Panc1 (cell line): Measurements from ENCODE around the gene CLMP. TPM values are rescaled to one million over a fixed set of nuclear protein-coding genes. Genes with fewer than 3 reads are reported as not detected.
"Not testable (repeated sequence)": the region's sequence is repeated elsewhere in the genome, so short reads cannot be mapped to it uniquely, and the experiment has no call there.

Source experiments
- ATAC-seq: fragments of 200-7000 bp; cut with Tn5 transposase; 2 replicates; pipeline ENCODE4 v1.9.1; 2020; ENCODE audit warnings: mild to moderate bottlenecking, moderate library complexity
- BruUV-seq: library from RNA; stranded (reverse); fragments of 400-500 nt; replicated peaks from 2 replicates; lab custom pipeline; 2021; lab: Mats Ljungman, UMichigan
- CTCF ChIA-PET: fragments of 300-600 bp; sonication (Branson Sonifier 250); formaldehyde crosslinking; loops from one replicate; lab custom pipeline; 2022; ENCODE audit warnings: antibody characterized with exemption; lab: Charles Lee
- POLR2A ChIA-PET: fragments of 300-600 bp; sonication (Branson Sonifier 250); formaldehyde crosslinking; loops from one replicate; lab custom pipeline; 2022; ENCODE audit warnings: antibody characterized with exemption; lab: Charles Lee
- DNase-seq: peaks from one replicate; pipeline ENCODE4 v3.0.0-alpha.2; 2010; ENCODE audit warnings: low read depth, low spot score
- H3K27ac ChIP-seq: 2 replicates; pipeline ENCODE4 v1.5.1; 2011; ENCODE audit warnings: mild to moderate bottlenecking, low read length, inconsistent platforms
- H3K27me3 ChIP-seq: fragments of 200-500 bp; sonication (Bioruptor generic); 2 replicates; pipeline ENCODE4 v1.6.0; 2014; ENCODE audit warnings: low read length, inconsistent platforms; ENCODE audit not compliant: control insufficient read depth, insufficient read depth
- H3K36me3 ChIP-seq: fragments of 200-500 bp; sonication (Bioruptor generic); 2 replicates; pipeline ENCODE4 v1.5.1; 2014; ENCODE audit warnings: inconsistent platforms, mild to moderate bottlenecking, low read length, moderate library complexity; ENCODE audit not compliant: control insufficient read depth, insufficient read depth
- H3K4me1 ChIP-seq: 2 replicates; pipeline ENCODE4 v1.5.1; 2011; ENCODE audit warnings: inconsistent platforms, mild to moderate bottlenecking, low read length, moderate library complexity; ENCODE audit not compliant: control insufficient read depth, insufficient read depth
- H3K4me3 ChIP-seq, 2 experiments: 2 replicates each; pipeline ENCODE4 v1.5.1; 2011 to 2012; ENCODE audit warnings: low read depth in 2 of 2, low read length in 2 of 2, mild to moderate bottlenecking in 2 of 2, inconsistent platforms in 1 of 2, moderate library complexity in 1 of 2
- H3K9me3 ChIP-seq: fragments of 200-500 bp; sonication (Bioruptor generic); 2 replicates; pipeline ENCODE4 v1.5.1; 2014; ENCODE audit warnings: low read depth, mild to moderate bottlenecking, inconsistent platforms, low read length, moderate library complexity; ENCODE audit not compliant: control insufficient read depth, insufficient read depth
- CTCF ChIP-seq: fragments of 450-650 bp; IDR thresholded peaks from 2 replicates; pipeline ENCODE4 v1.5.1; 2017; ENCODE audit warnings: mild to moderate bottlenecking
- POLR2AphosphoS5 ChIP-seq: IDR thresholded peaks from 2 replicates; pipeline ENCODE4 v1.6.1; 2012; ENCODE audit warnings: mild to moderate bottlenecking, low read depth, low read length, moderate library complexity
- REST ChIP-seq, 2 experiments: IDR thresholded peaks; 2 replicates each; pipeline ENCODE4 v1.6.1; 2011 to 2012; ENCODE audit warnings: low read depth in 2 of 2, control low read depth in 1 of 2, low read length in 1 of 2, mild to moderate bottlenecking in 1 of 2, moderate library complexity in 1 of 2; ENCODE audit not compliant: insufficient read depth in 1 of 2
- SIN3A ChIP-seq: IDR thresholded peaks from 2 replicates; pipeline ENCODE4 v1.6.1; 2012; ENCODE audit warnings: low read depth, mild to moderate bottlenecking, low read length, moderate library complexity, borderline replicate concordance; ENCODE audit not compliant: insufficient read depth
- TCF7L2 ChIP-seq: IDR thresholded peaks from 2 replicates; pipeline ENCODE4 v1.6.1; 2011; ENCODE audit warnings: mild to moderate bottlenecking, low read depth, low read length, inconsistent platforms
- in situ Hi-C: cut with HindIII; loops from 2 replicates; pipeline ENCODE4 v1.10.0; 2016; ENCODE audit warnings: low sequenced_read_pairs, low pct_unique_long_range_greater_than_20kb
- intact Hi-C: fragments of 100-400 bp; cut with micrococcal nuclease; formaldehyde crosslinking; loops from one replicate; pipeline ENCODE4 v1.10.0; 2022; ENCODE audit not compliant: unreplicated experiment
- total RNA-seq: library from RNA; stranded (reverse); gene quantifications from one replicate; pipeline ENCODE4 v1.2.1, GENCODE V29; 2021; ENCODE audit not compliant: unreplicated experiment

The CLMP gene
- total RNA-seq, 1 experiment from 2014 or later, result 1.5 TPM

- DNase-seq, H3K27me3 ChIP-seq, POLR2A ChIA-PET, H3K9me3 ChIP-seq, BruUV-seq, in situ Hi-C loops, ATAC-seq, CTCF ChIA-PET: not testable (repeated sequence)
- Histone ChIP-seq H3K36me3 (peaks cover 60% of the 10 kb centered on the region), H3K4me3 (peak overlapping the region; percentile 95 to 98), H3K4me1 (peaks cover 33% of the 10 kb centered on the region), H3K27ac (peak overlapping the region; percentile 100)
- peak; percentile 37; the same call in 1 of the 2 replicates for TF ChIP-seq SIN3A
- TF ChIP-seq POLR2AphosphoS5, result peak; percentile 37; the same call in 1 of the 2 replicates
- intact Hi-C loops, result loop anchor here (10.0 kb wide), 1 partner anchor 194 kb away; no protein-coding TSS in a partner anchor
Observed at GRCh38 chr11:123059041-123059920, 135.8 kb downstream of the CLMP start.

- in situ Hi-C loops (no loop called here), intact Hi-C loops (loop anchor here (10.0 kb wide), 1 partner anchor 193 kb away; no protein-coding TSS in a partner anchor)
- H3K36me3 ChIP-seq, result peaks cover 54% of the 10 kb centered on the region
Observed at GRCh38 chr11:123057661-123058305, 137.3 kb downstream of the CLMP start.

GRCh38 chr11:123056835-123057491 lies 138.1 kb downstream of the CLMP start:
- Histone ChIP-seq H3K9me3 (no peaks in the 10 kb centered on the region), H3K4me1 (peaks cover 21% of the 10 kb centered on the region), H3K27me3 (no peaks in the 10 kb centered on the region), H3K27ac (peak overlapping the region; percentile 49), H3K4me3 (no peak overlapping the region), H3K36me3 (peaks cover 54% of the 10 kb centered on the region)
- in situ Hi-C loops, result no loop called here
- BruUV-seq, result no TSS peak
- intact Hi-C loops, result loop anchor here (10.0 kb wide), 1 partner anchor 192 kb away; no protein-coding TSS in a partner anchor
- POLR2A ChIA-PET, result interaction anchor here (0.7 kb wide), 1 partner anchor 131 kb away, joined by 5 read pairs; no protein-coding TSS in a partner anchor
- TF ChIP-seq TCF7L2 (no peak), SIN3A (no peak), REST (IDR thresholded peaks at IDR 0.05; ENCODE audit: insufficient read depth in 1 of 2, low read depth in 2 of 2, low read length in 1 of 2) (no peak), POLR2AphosphoS5 (peak; percentile 54; the same call in 1 of the 2 replicates), CTCF (no peak)
- no peak for DNase-seq
- CTCF ChIA-PET, result interaction anchor here (0.6 kb wide), 1 partner anchor 15 kb away, joined by 3 read pairs; no protein-coding TSS in a partner anchor
- no peak for ATAC-seq

More at GRCh38 chr11:123057661-123058305, 137.3 kb downstream of the CLMP start:
- POLR2A ChIA-PET, result interaction anchor here (0.6 kb wide), 1 partner anchor 410 kb away, joined by 7 read pairs; no protein-coding TSS in a partner anchor
- H3K4me3 ChIP-seq, result peak overlapping the region; percentile 95 to 98
- peak overlapping the region; percentile 57 for H3K27ac ChIP-seq
- peaks cover 21% of the 10 kb centered on the region for H3K4me1 ChIP-seq
- BruUV-seq, result TSS peak; percentile 70
- H3K27me3 ChIP-seq, result no peaks in the 10 kb centered on the region
- ATAC-seq (no peak), DNase-seq (no peak)
- CTCF ChIA-PET, result interaction anchor here (0.6 kb wide), 1 partner anchor 14 kb away, joined by 3 read pairs; no protein-coding TSS in a partner anchor
- TF ChIP-seq POLR2AphosphoS5 (peak; percentile 11; the same call in 1 of the 2 replicates), CTCF (no peak)
- no peaks in the 10 kb centered on the region for H3K9me3 ChIP-seq
